DOHH2 (cell line): ENCODE data around the gene DCLK2.

Experiments used
- H3F3A ChIP-seq: fragments of 200-600 bp; sonication (generic), shearing (Covaris generic); 2 replicates; pipeline ENCODE4 v1.6.0; 2016; ENCODE audit warnings: antibody characterized with exemption, mild to moderate bottlenecking; ENCODE audit not compliant: control insufficient read depth, insufficient read depth
- H3K27ac ChIP-seq: fragments of 200-600 bp; sonication (generic); 2 replicates; pipeline ENCODE4 v1.5.1; 2014; ENCODE audit warnings: low read depth, mild to moderate bottlenecking, low read length, moderate library complexity
- H3K27me3 ChIP-seq: fragments of 200-600 bp; sonication (generic); 2 replicates; pipeline ENCODE4 v1.6.1; 2014; ENCODE audit warnings: mild to moderate bottlenecking, low read length, mixed read lengths; ENCODE audit not compliant: control insufficient read depth
- H3K36me3 ChIP-seq: fragments of 200-600 bp; sonication (generic); 2 replicates; pipeline ENCODE4 v1.6.1; 2014; ENCODE audit warnings: mild to moderate bottlenecking, low read length, moderate library complexity, mixed read lengths; ENCODE audit not compliant: control insufficient read depth
- H3K4me1 ChIP-seq: fragments of 200-600 bp; sonication (generic); 2 replicates; pipeline ENCODE4 v1.6.1; 2014; ENCODE audit warnings: mild to moderate bottlenecking, low read length, mixed read lengths; ENCODE audit not compliant: control insufficient read depth
- H3K4me2 ChIP-seq: fragments of 200-600 bp; sonication (generic); 2 replicates; pipeline ENCODE4 v1.6.0; 2014; ENCODE audit warnings: mild to moderate bottlenecking, low read length, moderate library complexity
- H3K4me3 ChIP-seq: fragments of 200-600 bp; sonication (generic); 2 replicates; pipeline ENCODE4 v1.5.1; 2014; ENCODE audit warnings: mild to moderate bottlenecking, low read length, mixed read lengths
- H3K79me2 ChIP-seq: fragments of 200-600 bp; sonication (generic); 2 replicates; pipeline ENCODE4 v1.6.1; 2014; ENCODE audit warnings: mild to moderate bottlenecking, low read length, mixed read lengths; ENCODE audit not compliant: control insufficient read depth
- H3K9me2 ChIP-seq: fragments of 200-600 bp; sonication (generic); replicated peaks from 2 replicates; pipeline ENCODE4 v1.6.1; 2014; ENCODE audit warnings: mild to moderate bottlenecking, low read length, mixed read lengths; ENCODE audit not compliant: control insufficient read depth
- H3K9me3 ChIP-seq: fragments of 200-600 bp; sonication (generic); 2 replicates; pipeline ENCODE4 v1.6.1; 2014; ENCODE audit warnings: antibody characterized with exemption, low read length, mixed read lengths; ENCODE audit not compliant: control insufficient read depth, insufficient read depth
- H4K20me1 ChIP-seq: fragments of 200-600 bp; sonication (generic); 2 replicates; pipeline ENCODE4 v1.6.0; 2014; ENCODE audit warnings: low read depth, mild to moderate bottlenecking, antibody characterized with exemption, low read length, moderate library complexity; ENCODE audit not compliant: control insufficient read depth, insufficient read depth
- EZH2phosphoT487 ChIP-seq: fragments of 200-600 bp; sonication (generic); IDR thresholded peaks from 2 replicates; pipeline ENCODE4 v1.6.1; 2017; ENCODE audit warnings: borderline replicate concordance, mild to moderate bottlenecking, antibody characterized with exemption, low read length, moderate library complexity, mixed read lengths
- TF ChIP-seq, protein P1 (sequence below): fragments of 200-600 bp; sonication (generic); IDR thresholded peaks from one replicate; pipeline ENCODE4 v1.5.1; 2014; ENCODE audit warnings: antibody characterized with exemption, mild to moderate bottlenecking, low read depth, low read length; ENCODE audit not compliant: poor library complexity, severe bottlenecking

The DCLK2 gene

DNA sequence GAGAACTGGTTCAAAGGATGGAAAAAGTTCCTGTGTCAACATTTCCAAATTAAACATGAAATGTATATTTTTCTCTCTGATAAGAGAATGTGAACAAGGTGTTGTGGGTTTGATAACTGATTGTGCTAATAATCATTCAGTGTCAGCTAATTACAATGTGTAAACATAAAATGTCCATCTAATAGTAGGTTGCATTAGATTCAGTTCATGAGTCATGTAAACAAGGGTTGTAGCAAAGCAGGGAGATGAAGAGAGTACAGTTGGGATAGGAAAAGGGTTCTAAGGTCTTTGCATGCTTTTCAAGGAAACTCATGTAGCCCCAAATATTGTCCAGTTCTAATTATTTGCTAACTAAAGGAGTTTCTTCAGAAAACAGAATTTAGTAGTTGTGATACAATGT, 55.4 kb downstream of the DCLK2 start:
- Histone ChIP-seq H3K4me3 (no peak overlapping the region), H3K9me3 (no peaks in the 10 kb centered on the region), H3K27me3 (no peaks in the 10 kb centered on the region), H3K36me3 (no peaks in the 10 kb centered on the region), H3K27ac (no peak overlapping the region), H3F3A (no peaks in the 10 kb centered on the region), H3K4me1 (no peaks in the 10 kb centered on the region), H3K9me2 (no peaks in the 10 kb centered on the region), H4K20me1 (no peaks in the 10 kb centered on the region), H3K4me2 (no peak overlapping the region), H3K79me2 (no peaks in the 10 kb centered on the region)
- no peak for TF ChIP-seq EZH2phosphoT487
- TF ChIP-seq, protein P1, sequence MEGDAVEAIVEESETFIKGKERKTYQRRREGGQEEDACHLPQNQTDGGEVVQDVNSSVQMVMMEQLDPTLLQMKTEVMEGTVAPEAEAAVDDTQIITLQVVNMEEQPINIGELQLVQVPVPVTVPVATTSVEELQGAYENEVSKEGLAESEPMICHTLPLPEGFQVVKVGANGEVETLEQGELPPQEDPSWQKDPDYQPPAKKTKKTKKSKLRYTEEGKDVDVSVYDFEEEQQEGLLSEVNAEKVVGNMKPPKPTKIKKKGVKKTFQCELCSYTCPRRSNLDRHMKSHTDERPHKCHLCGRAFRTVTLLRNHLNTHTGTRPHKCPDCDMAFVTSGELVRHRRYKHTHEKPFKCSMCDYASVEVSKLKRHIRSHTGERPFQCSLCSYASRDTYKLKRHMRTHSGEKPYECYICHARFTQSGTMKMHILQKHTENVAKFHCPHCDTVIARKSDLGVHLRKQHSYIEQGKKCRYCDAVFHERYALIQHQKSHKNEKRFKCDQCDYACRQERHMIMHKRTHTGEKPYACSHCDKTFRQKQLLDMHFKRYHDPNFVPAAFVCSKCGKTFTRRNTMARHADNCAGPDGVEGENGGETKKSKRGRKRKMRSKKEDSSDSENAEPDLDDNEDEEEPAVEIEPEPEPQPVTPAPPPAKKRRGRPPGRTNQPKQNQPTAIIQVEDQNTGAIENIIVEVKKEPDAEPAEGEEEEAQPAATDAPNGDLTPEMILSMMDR, result no peak

DNA sequence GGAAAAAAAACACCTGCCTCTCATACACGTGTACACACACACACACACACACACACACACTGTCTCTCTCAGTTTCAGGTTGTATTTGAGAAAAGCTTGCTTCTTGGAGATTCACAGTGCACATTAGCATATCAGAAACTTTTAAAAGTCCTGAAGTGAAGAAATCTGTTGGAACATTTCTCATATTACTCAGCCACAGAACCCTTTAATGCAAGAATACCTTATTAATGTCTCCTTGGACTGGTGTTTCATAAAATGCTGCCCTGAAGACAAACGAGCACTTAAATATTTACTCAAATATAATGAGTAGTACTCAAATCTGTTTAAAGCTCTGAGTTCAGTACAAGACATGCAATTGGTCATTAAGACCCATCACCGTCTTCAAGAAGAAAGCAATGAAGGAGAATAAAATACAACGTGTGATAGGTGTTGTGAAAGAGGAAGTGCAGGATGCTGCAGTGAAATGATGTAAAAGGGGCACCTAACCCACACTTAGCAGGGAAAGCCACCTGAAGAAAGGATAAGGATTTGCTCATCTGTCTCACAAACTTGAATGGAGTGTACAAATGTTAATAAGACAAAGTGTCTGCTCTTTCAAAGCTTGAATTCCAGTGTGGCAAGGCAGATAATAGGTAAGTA, 57.0 kb downstream of the DCLK2 start:
- no peaks in the 10 kb centered on the region for H3K36me3 ChIP-seq
- no peak for TF ChIP-seq EZH2phosphoT487
- TF ChIP-seq, protein P1, result no peak
- no peaks in the 10 kb centered on the region for H3K79me2 ChIP-seq
- H4K20me1 ChIP-seq, result no peaks in the 10 kb centered on the region
- H3K9me3 ChIP-seq, result no peaks in the 10 kb centered on the region
- no peaks in the 10 kb centered on the region for H3F3A ChIP-seq
- no peaks in the 10 kb centered on the region for H3K9me2 ChIP-seq
- no peaks in the 10 kb centered on the region for H3K4me1 ChIP-seq
- H3K4me2 ChIP-seq, result no peak overlapping the region
- H3K27me3 ChIP-seq, result no peaks in the 10 kb centered on the region
- H3K4me3 ChIP-seq, result no peak overlapping the region
- no peak overlapping the region for H3K27ac ChIP-seq

DNA sequence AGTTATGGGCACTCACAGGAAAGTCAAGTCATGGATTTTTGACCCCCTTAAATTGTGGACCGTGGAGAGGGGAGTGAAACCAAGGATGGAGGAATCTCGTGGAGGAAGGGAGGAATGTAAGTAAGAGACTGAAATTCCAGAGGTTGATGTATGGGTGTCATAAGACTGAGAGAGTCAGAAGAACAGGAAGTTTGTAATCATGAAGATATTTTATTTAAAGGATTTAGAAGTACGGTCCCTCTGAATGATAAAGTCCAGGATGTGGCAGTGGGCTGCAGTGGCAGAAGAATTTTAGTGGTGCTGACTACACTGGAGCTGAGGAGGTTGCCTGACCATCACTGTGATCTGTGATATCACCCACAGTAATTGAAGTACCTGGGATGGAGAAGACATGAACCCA, 57.8 kb downstream of the DCLK2 start:
- Histone ChIP-seq H3K4me1 (no peaks in the 10 kb centered on the region), H4K20me1 (no peaks in the 10 kb centered on the region), H3K27me3 (no peaks in the 10 kb centered on the region), H3K79me2 (no peaks in the 10 kb centered on the region), H3K36me3 (no peaks in the 10 kb centered on the region), H3K9me2 (no peaks in the 10 kb centered on the region), H3K4me3 (no peak overlapping the region), H3K4me2 (no peak overlapping the region), H3K9me3 (no peaks in the 10 kb centered on the region), H3K27ac (no peak overlapping the region), H3F3A (no peaks in the 10 kb centered on the region)
- no peak for TF ChIP-seq EZH2phosphoT487
- TF ChIP-seq, protein P1, result no peak
